Upper lobe of left lung (tissue), 6 donors: ENCODE data around the gene PHYKPL. TPM values are rescaled to one million over a fixed set of nuclear protein-coding genes. Genes with fewer than 3 reads are reported as not detected.

Experiments used
- ATAC-seq, 2 donors: fragments of 200-7000 bp; cut with Tn5 transposase; one replicate each; pipeline ENCODE4 v1.9.1; 2022; ENCODE audit warnings: mild to moderate bottlenecking in 2 of 2, moderate library complexity in 2 of 2; ENCODE audit not compliant: low FRiP score in 2 of 2
- DNase-seq, 2 donors: peaks; one replicate each; pipeline ENCODE4 v3.0.0-alpha.2; 2019 to 2020
- H3K27ac ChIP-seq, 4 donors: fragments of 200-600 bp; sonication (generic); one replicate each; pipeline ENCODE4 v1.5.1; 2016 to 2019
- H3K27me3 ChIP-seq, 4 donors: fragments of 200-600 bp; sonication (generic); one replicate each; pipeline ENCODE4 v1.5.1; 2017 to 2019
- H3K36me3 ChIP-seq, 4 donors: fragments of 200-600 bp; sonication (generic); one replicate each; pipeline ENCODE4 v1.5.1; 2016 to 2019
- H3K4me1 ChIP-seq, 4 donors: fragments of 200-600 bp; sonication (generic); one replicate each; pipeline ENCODE4 v1.5.1; 2018 to 2019
- H3K4me3 ChIP-seq, 4 donors: fragments of 200-600 bp; sonication (generic); one replicate each; pipeline ENCODE4 v1.5.1; 2017 to 2019; ENCODE audit warnings: mild to moderate bottlenecking in 2 of 4, moderate library complexity in 1 of 4
- H3K9me3 ChIP-seq, 4 donors: fragments of 200-600 bp; sonication (generic); one replicate each; pipeline ENCODE4 v1.5.1; 2018 to 2019
- CTCF ChIP-seq, 6 experiments: fragments of 450-650 bp in 4 of 6; fragments of 200-600 bp in 2 of 6; sonication (generic) in 2 of 6; IDR thresholded peaks; one replicate each; pipeline ENCODE4 v1.5.1; 2016 to 2019; ENCODE audit warnings: antibody characterized with exemption in 6 of 6
- EP300 ChIP-seq, 4 donors: sonication (generic); formaldehyde crosslinking; IDR thresholded peaks; one replicate each; pipeline ENCODE4 v1.5.1; 2017; ENCODE audit warnings: antibody characterized with exemption in 4 of 4, control low read depth in 2 of 4
- POLR2A ChIP-seq, 4 donors: fragments of 450-650 bp; IDR thresholded peaks; one replicate each; pipeline ENCODE4 v1.5.1; 2016 to 2017; ENCODE audit warnings: antibody characterized with exemption in 4 of 4, mild to moderate bottlenecking in 2 of 4
- POLR2AphosphoS5 ChIP-seq, 2 donors: sonication (generic); formaldehyde crosslinking; IDR thresholded peaks; one replicate each; pipeline ENCODE4 v1.5.1; 2017; ENCODE audit warnings: antibody characterized with exemption in 2 of 2
- WGBS, 2 donors: methylation state at CpG; one replicate each; pipeline ENCODE4 v1.1.5; 2017 to 2018; 5-methylcytosine and 5-hydroxymethylcytosine counted together
- total RNA-seq, 6 donors: library from RNA; depleted of rRNA in 4 of 6; stranded (reverse); fragments of >200 nt in 4 of 6; gene quantifications; one replicate each; pipeline versions ENCODE4 v1.1.0 to v1.2.1, GENCODE V29; 2016 to 2021
- donor health status: DM: no; HTN: no; CAD: no; lungs with moderate emphysema.
- donor health status: DM: no; HTN: yes; CAD: no; lungs with severe emphysema.

Gene PHYKPL
- total RNA-seq, 6 donors from 2014 or later, result 61.0 to 237 (median 91.9) TPM

GRCh38 chr5:178218237-178218776 is 14.3 kb downstream of the PHYKPL start:
- Histone ChIP-seq H3K4me3 (no peak overlapping the region), H3K36me3 (peaks cover 12 to 84% (median 52%) of the 10 kb centered on the region in 4 donors), H3K27ac (no peak overlapping the region), H3K9me3 (no peaks in the 10 kb centered on the region), H3K4me1 (peaks cover 0 to 30% (median 8%) of the 10 kb centered on the region in 4 donors), H3K27me3 (no peaks in the 10 kb centered on the region)
- no peak for DNase-seq
- 88 to 92% methylated on average over 5 of the region's 5 CpGs for WGBS, 2 donors
- no peak for ATAC-seq
- no peak for TF ChIP-seq POLR2A (IDR thresholded peaks at IDR 0.05)
- no peak for TF ChIP-seq POLR2AphosphoS5 (IDR thresholded peaks at IDR 0.05)
- TF ChIP-seq EP300 (IDR thresholded peaks at IDR 0.05), result no peak
- no peak for TF ChIP-seq CTCF (IDR thresholded peaks at IDR 0.05)

GRCh38 chr5:178216779-178217178 is 15.8 kb downstream of the PHYKPL start:
- no peak for DNase-seq
- H3K27me3 ChIP-seq, result no peaks in the 10 kb centered on the region
- H3K36me3 ChIP-seq, result peaks cover 21 to 87% (median 57%) of the 10 kb centered on the region in 4 donors
- no peak overlapping the region for H3K4me3 ChIP-seq
- peak overlapping the region in 1 of 4 donors; percentile 26 for H3K27ac ChIP-seq
- TF ChIP-seq CTCF (IDR thresholded peaks at IDR 0.05), result no peak
- no peak for TF ChIP-seq EP300 (IDR thresholded peaks at IDR 0.05)
- TF ChIP-seq POLR2AphosphoS5 (IDR thresholded peaks at IDR 0.05), result no peak
- no peak for TF ChIP-seq POLR2A (IDR thresholded peaks at IDR 0.05)
- peaks cover 3 to 30% (median 6%) of the 10 kb centered on the region in 4 donors for H3K4me1 ChIP-seq
- H3K9me3 ChIP-seq, result no peaks in the 10 kb centered on the region
- 88 to 96% methylated on average over 3 of the region's 3 CpGs for WGBS, 2 donors
- no peak for ATAC-seq

GRCh38 chr5:178216088-178216534 is 16.5 kb downstream of the PHYKPL start:
- peaks cover under 1 to 23% (median 4%) of the 10 kb centered on the region in 4 donors for H3K4me1 ChIP-seq
- 58 to 84% methylated on average over 5 of the region's 5 CpGs for WGBS, 2 donors
- ATAC-seq (peak; percentile 7 to 17), DNase-seq (no peak)
- peak overlapping the region in 1 of 4 donors; percentile 26 for H3K27ac ChIP-seq
- no peaks in the 10 kb centered on the region for H3K9me3 ChIP-seq
- no peak overlapping the region for H3K4me3 ChIP-seq
- TF ChIP-seq POLR2A (IDR thresholded peaks at IDR 0.05), result no peak
- TF ChIP-seq EP300 (IDR thresholded peaks at IDR 0.05), result no peak
- no peak for TF ChIP-seq CTCF (IDR thresholded peaks at IDR 0.05)
- no peak for TF ChIP-seq POLR2AphosphoS5 (IDR thresholded peaks at IDR 0.05)
- peaks cover 28 to 87% (median 60%) of the 10 kb centered on the region in 4 donors for H3K36me3 ChIP-seq
- H3K27me3 ChIP-seq, result no peaks in the 10 kb centered on the region

DNA sequence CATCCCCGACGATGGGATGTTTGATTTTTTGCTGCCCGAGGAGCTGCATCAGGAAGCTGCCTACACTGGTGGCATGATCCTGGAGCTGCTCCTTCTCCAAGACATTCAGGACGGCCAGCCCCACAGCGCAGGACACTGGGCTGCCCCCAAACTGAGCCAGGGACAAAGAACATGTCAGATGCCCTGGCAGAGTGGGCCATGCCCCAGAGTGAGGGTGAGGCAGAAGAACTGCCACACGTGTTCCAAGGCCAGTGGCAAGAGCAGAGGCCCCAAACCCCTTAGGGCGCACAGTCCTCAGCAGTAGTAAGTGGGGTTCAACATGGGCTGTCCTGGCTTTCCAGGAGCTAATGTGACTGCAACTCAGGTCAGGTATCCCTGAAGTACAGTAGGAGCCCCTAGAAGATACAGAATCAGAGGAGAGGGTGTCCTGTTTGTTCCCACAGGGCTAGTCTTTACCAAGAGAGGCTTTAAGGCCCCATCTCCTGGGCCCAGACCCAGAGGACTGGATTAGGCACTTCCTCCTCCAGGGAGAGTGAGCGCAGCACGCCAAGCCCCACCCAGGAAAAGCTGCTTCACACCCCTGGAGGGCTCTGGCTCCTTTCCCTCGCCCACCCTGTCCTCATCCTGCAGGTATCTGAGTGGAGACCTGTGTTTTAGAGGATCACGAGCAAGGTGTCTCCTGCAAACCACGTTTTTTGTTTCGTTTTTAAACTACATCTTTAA is 17.2 kb downstream of the PHYKPL start:
- TF ChIP-seq POLR2A (IDR thresholded peaks at IDR 0.05) (no peak), POLR2AphosphoS5 (IDR thresholded peaks at IDR 0.05) (no peak), EP300 (IDR thresholded peaks at IDR 0.05) (no peak), CTCF (IDR thresholded peaks at IDR 0.05) (no peak)
- H3K27ac ChIP-seq, result peak overlapping the region in 3 of 4 donors; percentile 26 to 53 (median 26)
- H3K4me3 ChIP-seq, result no peak overlapping the region
- whole genome bisulfite sequencing, 2 donors, result 60 to 76% methylated on average over 6 to 13 of the region's 13 CpGs
- peaks cover 34 to 87% (median 67%) of the 10 kb centered on the region in 4 donors for H3K36me3 ChIP-seq
- peaks cover 0 to 19% (median 4%) of the 10 kb centered on the region in 4 donors for H3K4me1 ChIP-seq
- H3K9me3 ChIP-seq, result no peaks in the 10 kb centered on the region
- ATAC-seq (peak in 1 of 2 donors; percentile 13), DNase-seq (no peak)
- H3K27me3 ChIP-seq, result no peaks in the 10 kb centered on the region
